ENCODE measurements around the gene SYNPO. TPM values are rescaled to one million over a fixed set of nuclear protein-coding genes. Genes with fewer than 3 reads are reported as not detected.

The SYNPO gene
- total and polyA plus RNA-seq, 8 donors = 23.3 to 68.3 (median 28.8) TPM

DNA sequence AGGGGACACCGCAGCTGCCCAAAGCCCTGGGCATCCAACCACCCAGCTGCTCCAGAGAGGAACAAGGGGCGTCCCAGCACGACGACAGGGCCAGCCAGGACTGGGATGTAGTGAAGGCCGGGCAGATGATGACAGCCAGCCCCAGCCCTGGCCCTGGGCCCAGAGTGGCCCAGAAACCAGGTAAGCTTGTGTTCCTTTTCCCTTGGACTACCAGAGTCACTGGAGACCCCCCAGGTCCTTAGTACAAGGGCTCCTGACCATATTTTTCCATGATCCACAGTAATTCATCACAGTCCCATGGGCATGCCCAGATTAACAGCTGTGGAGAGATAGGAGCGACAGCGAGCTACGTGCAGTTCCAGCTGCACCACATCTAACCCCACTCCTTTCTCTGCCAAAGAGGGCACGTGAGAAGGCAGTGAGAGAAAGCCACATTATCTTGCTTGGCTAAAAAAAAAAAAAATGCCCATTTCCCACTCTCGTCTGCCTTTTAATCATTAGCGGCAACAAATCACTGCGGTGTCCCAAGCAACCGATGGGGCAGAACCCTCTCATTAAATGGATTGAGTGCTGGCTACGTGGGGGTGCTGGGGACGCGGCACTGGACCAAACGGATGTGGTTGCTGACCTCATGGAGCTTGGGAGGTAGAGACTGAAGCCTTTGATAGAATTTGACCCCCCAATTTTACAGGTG lies 21.7 kb upstream of the SYNPO start:
- Histone ChIP-seq H3K4me1 (peaks cover 39 to 51% (median 50%) of the 10 kb centered on the region in 3 donors), H3K27me3 (no peaks in the 10 kb centered on the region), H3K36me3 (no peaks in the 10 kb centered on the region), H3K27ac (peak overlapping the region; percentile 66 to 91 (median 82)), H3K4me3 (no peak overlapping the region), H3K9me3 (no peaks in the 10 kb centered on the region)
- TF ChIP-seq, protein P1, sequence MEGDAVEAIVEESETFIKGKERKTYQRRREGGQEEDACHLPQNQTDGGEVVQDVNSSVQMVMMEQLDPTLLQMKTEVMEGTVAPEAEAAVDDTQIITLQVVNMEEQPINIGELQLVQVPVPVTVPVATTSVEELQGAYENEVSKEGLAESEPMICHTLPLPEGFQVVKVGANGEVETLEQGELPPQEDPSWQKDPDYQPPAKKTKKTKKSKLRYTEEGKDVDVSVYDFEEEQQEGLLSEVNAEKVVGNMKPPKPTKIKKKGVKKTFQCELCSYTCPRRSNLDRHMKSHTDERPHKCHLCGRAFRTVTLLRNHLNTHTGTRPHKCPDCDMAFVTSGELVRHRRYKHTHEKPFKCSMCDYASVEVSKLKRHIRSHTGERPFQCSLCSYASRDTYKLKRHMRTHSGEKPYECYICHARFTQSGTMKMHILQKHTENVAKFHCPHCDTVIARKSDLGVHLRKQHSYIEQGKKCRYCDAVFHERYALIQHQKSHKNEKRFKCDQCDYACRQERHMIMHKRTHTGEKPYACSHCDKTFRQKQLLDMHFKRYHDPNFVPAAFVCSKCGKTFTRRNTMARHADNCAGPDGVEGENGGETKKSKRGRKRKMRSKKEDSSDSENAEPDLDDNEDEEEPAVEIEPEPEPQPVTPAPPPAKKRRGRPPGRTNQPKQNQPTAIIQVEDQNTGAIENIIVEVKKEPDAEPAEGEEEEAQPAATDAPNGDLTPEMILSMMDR (IDR thresholded peaks at IDR 0.05) = no peak
- no peak for FAIRE-seq
- WGBS, 2 donors = 26 to 28% methylated on average over 17 of the region's 17 CpGs
- intact Hi-C loops (cut with DNase I) = no loop called here
- ATAC-seq = peak; percentile 9 to 44 (median 24)
- peak in 3 of 6 donors; percentile 60 to 65 (median 63) for DNase-seq

DNA sequence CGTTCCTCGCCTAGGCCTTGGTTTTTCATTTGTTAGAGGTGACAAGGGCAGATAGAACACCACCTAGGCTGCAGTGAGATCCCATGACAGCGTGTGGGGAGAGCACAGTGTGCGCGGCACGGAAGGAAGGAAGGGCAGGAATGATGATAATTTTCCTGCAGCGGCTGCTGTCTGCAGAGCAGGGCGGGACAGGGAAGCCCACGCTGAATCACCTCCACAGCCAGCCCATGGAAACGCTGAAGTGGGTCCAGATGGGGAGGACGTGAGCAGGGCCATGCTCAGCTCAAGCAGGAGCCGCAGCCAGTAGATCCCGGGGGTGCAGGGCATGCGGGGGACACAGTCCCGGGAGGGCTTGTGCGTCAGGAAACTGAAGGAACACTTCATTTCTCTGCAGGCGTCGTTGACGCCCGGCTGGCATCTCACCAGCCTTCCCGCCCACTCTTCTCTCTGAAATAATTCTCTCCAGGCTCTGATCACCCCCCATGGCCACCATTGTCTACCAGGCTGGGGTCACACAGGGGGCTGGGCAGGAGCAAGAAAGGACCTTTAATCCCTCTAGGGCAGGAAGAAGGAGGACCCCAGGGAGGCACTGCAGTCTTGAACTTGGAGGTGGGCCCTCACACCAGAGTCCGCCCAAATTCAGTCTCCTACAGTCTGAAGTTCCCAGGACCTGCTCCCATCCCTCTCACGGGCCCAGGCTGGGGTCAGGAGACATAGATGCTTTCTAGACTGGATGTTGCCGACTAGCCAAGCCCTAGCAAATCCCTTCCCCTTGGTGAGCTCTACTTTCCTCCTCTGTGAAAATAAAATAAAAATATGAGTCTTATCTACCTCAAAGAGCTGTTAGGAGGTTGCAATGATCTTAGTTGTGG lies 20.9 kb upstream of the SYNPO start:
- Histone ChIP-seq H3K4me1 (peaks cover 31 to 44% (median 42%) of the 10 kb centered on the region in 3 donors), H3K36me3 (no peaks in the 10 kb centered on the region), H3K27ac (peak overlapping the region; percentile 66 to 91 (median 82)), H3K9me3 (no peaks in the 10 kb centered on the region), H3K4me3 (no peak overlapping the region), H3K27me3 (no peaks in the 10 kb centered on the region)
- intact Hi-C loops (cut with DNase I) = no loop called here
- ATAC-seq (peak in 2 of 4 donors; percentile 21 to 22), FAIRE-seq (no peak), DNase-seq (peak in 1 of 6 donors; percentile 42)
- TF ChIP-seq, protein P1 (IDR thresholded peaks at IDR 0.05) = no peak
- WGBS, 2 donors = 66 to 79% methylated on average over 24 of the region's 24 CpGs

DNA sequence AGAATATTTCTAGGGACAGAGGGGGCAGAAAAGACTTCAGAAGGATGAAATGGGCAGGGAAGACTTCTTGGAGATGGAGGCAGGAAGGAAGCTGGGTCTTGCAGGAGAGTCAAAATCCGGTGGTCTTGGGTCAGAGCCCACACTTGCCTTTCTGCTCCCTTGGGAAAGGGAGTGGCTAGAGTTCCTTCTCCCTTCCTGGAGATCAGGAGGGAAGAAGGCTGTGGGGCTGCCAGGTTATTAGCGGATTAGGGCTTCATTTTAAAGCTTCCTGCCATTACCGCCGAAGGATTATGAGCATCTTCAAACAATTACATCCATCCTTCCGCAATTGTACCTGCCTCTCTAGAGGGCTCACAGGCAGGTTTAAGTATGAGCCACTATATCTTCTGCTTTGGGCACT lies 19.2 kb upstream of the SYNPO start:
- DNase-seq = peak in 1 of 6 donors; percentile 3
- H3K27me3 ChIP-seq = no peaks in the 10 kb centered on the region
- H3K4me3 ChIP-seq = no peak overlapping the region
- intact Hi-C loops (cut with DNase I) = no loop called here
- TF ChIP-seq, protein P1 (IDR thresholded peaks at IDR 0.05) = no peak
- FAIRE-seq = no peak
- no peak for ATAC-seq
- H3K9me3 ChIP-seq = no peaks in the 10 kb centered on the region
- H3K36me3 ChIP-seq = no peaks in the 10 kb centered on the region
- peak overlapping the region in 1 of 4 donors; percentile 8 for H3K27ac ChIP-seq
- WGBS, 2 donors = 80 to 83% methylated on average over 5 of the region's 5 CpGs
- H3K4me1 ChIP-seq = peaks cover 15 to 28% (median 24%) of the 10 kb centered on the region in 3 donors

DNA sequence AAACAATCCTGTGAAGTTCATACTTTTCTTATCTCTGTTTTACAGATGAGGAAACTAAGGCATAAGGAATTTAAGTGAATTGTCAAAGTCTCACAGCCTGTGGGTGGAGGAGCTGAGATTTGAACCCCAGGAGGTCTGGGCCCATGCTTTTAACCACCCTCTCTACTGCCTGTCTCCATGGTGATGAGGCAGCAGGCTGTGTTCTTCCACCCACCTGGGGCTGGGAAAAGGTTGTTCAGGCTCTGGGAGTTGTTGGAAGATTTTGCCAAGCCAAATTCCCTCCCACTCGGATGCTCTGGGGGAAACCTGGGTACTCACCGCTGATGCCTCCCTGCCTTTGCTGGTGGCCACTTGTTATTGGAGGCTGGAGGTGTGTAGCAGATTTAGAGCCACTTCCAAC lies 18.3 kb upstream of the SYNPO start:
- DNase-seq (no peak), ATAC-seq (no peak), FAIRE-seq (no peak)
- Histone ChIP-seq H3K9me3 (no peaks in the 10 kb centered on the region), H3K27me3 (no peaks in the 10 kb centered on the region), H3K36me3 (no peaks in the 10 kb centered on the region), H3K27ac (peak overlapping the region in 1 of 4 donors; percentile 22), H3K4me1 (peaks cover 9 to 24% (median 20%) of the 10 kb centered on the region in 3 donors), H3K4me3 (no peak overlapping the region)
- TF ChIP-seq, protein P1 (IDR thresholded peaks at IDR 0.05) = no peak
- WGBS, 2 donors = 74% methylated on average over 2 of the region's 2 CpGs
- intact Hi-C loops (cut with DNase I) = no loop called here

Measured in pancreas (tissue), 10 donors.